Caco-2 (cell line): ENCODE results near the gene PLPP4. TPM values are rescaled to one million over a fixed set of nuclear protein-coding genes. Genes with fewer than 3 reads are reported as not detected.

Experiments
- BruUV-seq: library from RNA; stranded (reverse); fragments of 400-500 nt; replicated peaks from 2 replicates; lab custom pipeline; 2021; lab: Mats Ljungman, UMichigan
- CTCF ChIA-PET: fragments of 300-600 bp; sonication (Branson Sonifier 250); formaldehyde crosslinking; loops from one replicate; lab custom pipeline; 2022; ENCODE audit warnings: antibody characterized with exemption; lab: Charles Lee
- POLR2A ChIA-PET: fragments of 300-600 bp; sonication (Branson Sonifier 250); formaldehyde crosslinking; loops from one replicate; lab custom pipeline; 2022; ENCODE audit warnings: antibody characterized with exemption; lab: Charles Lee
- DNase-seq, 2 experiments: peaks; one replicate each; pipeline versions ENCODE4 v3.0.0 to v3.0.0-alpha.2; 2020 to 2022
- H3K27me3 ChIP-seq: replicated peaks from 2 replicates; pipeline ENCODE4 v1.6.0; 2011; ENCODE audit warnings: low read length; ENCODE audit not compliant: control insufficient read depth, insufficient read depth
- H3K36me3 ChIP-seq: 2 replicates; pipeline ENCODE4 v1.5.1; 2011; ENCODE audit warnings: low read length; ENCODE audit not compliant: control insufficient read depth, insufficient read depth
- H3K4me1 ChIP-seq: fragments of 250-450 bp; sonication (Bioruptor Pico); 2 replicates; pipeline ENCODE4 v1.5.1; 2020; ENCODE audit warnings: mild to moderate bottlenecking
- H3K4me3 ChIP-seq: 2 replicates; pipeline ENCODE4 v1.5.1; 2011; ENCODE audit warnings: low read depth, mild to moderate bottlenecking, control low read depth, low read length
- H3K9me3 ChIP-seq: fragments of 250-450 bp; sonication (Bioruptor Pico); 2 replicates; pipeline ENCODE4 v1.5.1; 2020; ENCODE audit warnings: mild to moderate bottlenecking, moderate library complexity
- H3K27ac Mint-ChIP-seq: one replicate; pipeline ENCODE4 v1.8.0; 2022; ENCODE audit warnings: mixed read lengths; ENCODE audit not compliant: unreplicated experiment
- H3K27me3 Mint-ChIP-seq: one replicate; pipeline ENCODE4 v1.8.0; 2022; ENCODE audit warnings: mixed read lengths; ENCODE audit not compliant: insufficient read depth, unreplicated experiment
- H3K36me3 Mint-ChIP-seq: one replicate; pipeline ENCODE4 v1.8.0; 2022; ENCODE audit warnings: mild to moderate bottlenecking, mixed read lengths; ENCODE audit not compliant: insufficient read depth, unreplicated experiment
- H3K4me1 Mint-ChIP-seq: one replicate; pipeline ENCODE4 v1.8.0; 2022; ENCODE audit warnings: low read depth, mixed read lengths; ENCODE audit not compliant: unreplicated experiment
- H3K4me3 Mint-ChIP-seq: one replicate; pipeline ENCODE4 v1.8.0; 2022; ENCODE audit warnings: mild to moderate bottlenecking, moderate library complexity, mixed read lengths; ENCODE audit not compliant: unreplicated experiment
- H3K9me3 Mint-ChIP-seq: one replicate; pipeline ENCODE4 v1.8.0; 2022; ENCODE audit warnings: mixed read lengths; ENCODE audit not compliant: unreplicated experiment
- CTCF ChIP-seq, 2 experiments: fragments of 200-600 bp in 1 of 2; IDR thresholded peaks; 1 replicate in 1 of 2; 2 replicates in 1 of 2; pipeline versions ENCODE4 v1.5.1 to v1.8.0; 2011 to 2022; ENCODE audit warnings: antibody characterized with exemption in 1 of 2, control low read depth in 1 of 2, inconsistent platforms in 1 of 2, low read depth in 1 of 2, low read length in 1 of 2, mild to moderate bottlenecking in 1 of 2, moderate library complexity in 1 of 2; ENCODE audit not compliant: insufficient read depth in 1 of 2, severe bottlenecking in 1 of 2, unreplicated experiment in 1 of 2
- intact Hi-C: fragments of 100-400 bp; cut with micrococcal nuclease; formaldehyde crosslinking; loops from one replicate; pipeline ENCODE4 v1.10.0; 2022; ENCODE audit not compliant: unreplicated experiment
- total RNA-seq: library from RNA; stranded (reverse); gene quantifications from 2 replicates; pipeline ENCODE4 v1.2.3, GENCODE V29; 2022

PLPP4 gene
- total RNA-seq, 1 experiment from 2014 or later = 0.61 TPM

GRCh38 chr10:120583424-120584108 is 126.5 kb downstream of the PLPP4 start:
- CTCF ChIA-PET = no interaction called here
- DNase-seq = no peak
- Mint-ChIP-seq H3K4me3 (no peak overlapping the region), H3K36me3 (no peaks in the 10 kb centered on the region), H3K27me3 (peaks cover 14% of the 10 kb centered on the region), H3K9me3 (peaks cover 15% of the 10 kb centered on the region), H3K27ac (no peak overlapping the region), H3K4me1 (peaks cover 15% of the 10 kb centered on the region)
- Histone ChIP-seq H3K9me3 (no peaks in the 10 kb centered on the region), H3K4me1 (peaks cover 5% of the 10 kb centered on the region; the same call in 1 of the 2 replicates), H3K36me3 (no peaks in the 10 kb centered on the region), H3K4me3 (no peak overlapping the region), H3K27me3 (no peaks in the 10 kb centered on the region)
- intact Hi-C loops = no loop called here
- POLR2A ChIA-PET = no interaction called here
- BruUV-seq = no TSS peak
- no peak for TF ChIP-seq CTCF (IDR thresholded peaks at IDR 0.05; ENCODE audit: insufficient read depth in 1 of 2, low read depth in 1 of 2, low read length in 1 of 2, severe bottlenecking in 1 of 2, unreplicated experiment in 1 of 2)

DNA sequence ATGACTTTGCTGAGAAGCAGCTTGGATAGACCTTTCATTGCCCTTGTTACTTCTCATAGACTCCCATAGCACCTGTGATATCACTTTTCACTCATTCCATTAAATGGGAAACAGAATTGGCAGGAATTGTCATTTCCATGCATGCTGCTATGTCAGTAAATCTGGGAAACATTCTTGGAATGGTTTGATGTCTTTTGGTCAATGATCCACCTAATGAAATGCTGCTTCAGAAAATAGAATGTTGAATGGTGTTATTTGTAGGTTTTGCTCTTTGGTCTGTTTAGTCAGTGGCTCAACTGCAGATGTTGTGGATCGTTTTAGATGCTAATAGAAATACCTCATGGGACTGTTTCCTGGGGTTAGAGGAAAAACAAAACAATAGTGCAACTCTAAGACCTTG is 127.8 kb downstream of the PLPP4 start:
- no peak for TF ChIP-seq CTCF (IDR thresholded peaks at IDR 0.05; ENCODE audit: insufficient read depth in 1 of 2, low read depth in 1 of 2, low read length in 1 of 2, severe bottlenecking in 1 of 2, unreplicated experiment in 1 of 2)
- Histone ChIP-seq H3K27me3 (no peaks in the 10 kb centered on the region), H3K4me1 (peaks cover 5% of the 10 kb centered on the region; the same call in 1 of the 2 replicates), H3K36me3 (no peaks in the 10 kb centered on the region), H3K9me3 (no peaks in the 10 kb centered on the region), H3K4me3 (no peak overlapping the region)
- intact Hi-C loops = no loop called here
- no peak overlapping the region for H3K4me3 Mint-ChIP-seq
- no peak overlapping the region for H3K27ac Mint-ChIP-seq
- no peak for DNase-seq
- BruUV-seq = no TSS peak
- POLR2A ChIA-PET = no interaction called here
- H3K36me3 Mint-ChIP-seq = no peaks in the 10 kb centered on the region
- H3K9me3 Mint-ChIP-seq = peaks cover 15% of the 10 kb centered on the region
- peaks cover 14% of the 10 kb centered on the region for H3K27me3 Mint-ChIP-seq
- CTCF ChIA-PET = interaction anchor here (0.6 kb wide), 1 partner anchor 780 kb away, joined by 3 read pairs; no protein-coding TSS in a partner anchor
- peaks cover 15% of the 10 kb centered on the region for H3K4me1 Mint-ChIP-seq

DNA sequence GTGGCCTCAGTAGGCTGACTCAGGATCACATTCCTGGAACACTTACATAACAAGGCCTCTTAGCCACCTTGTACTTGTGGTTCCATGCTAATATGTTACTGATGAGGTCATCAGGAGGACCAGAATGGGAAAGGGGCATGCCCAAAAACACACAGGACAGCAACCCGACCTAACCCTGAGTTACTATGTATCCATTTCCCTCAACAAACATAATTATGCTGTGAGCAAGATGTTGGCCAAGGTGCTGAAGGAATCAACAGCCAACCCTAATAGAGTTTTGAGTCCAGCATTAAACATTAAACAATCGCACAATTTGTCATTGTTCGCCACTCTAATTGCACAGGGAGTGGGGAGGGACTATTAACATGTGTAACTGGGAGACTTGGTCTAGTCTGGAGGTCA is 129.4 kb downstream of the PLPP4 start:
- intact Hi-C loops = no loop called here
- CTCF ChIA-PET = no interaction called here
- POLR2A ChIA-PET = no interaction called here

More for the DNA sequence above, 129.4 kb downstream of the PLPP4 start:
- H3K36me3 ChIP-seq = no peaks in the 10 kb centered on the region
- Mint-ChIP-seq H3K36me3 (no peaks in the 10 kb centered on the region), H3K27me3 (peaks cover 18% of the 10 kb centered on the region), H3K4me1 (peaks cover 4% of the 10 kb centered on the region), H3K27ac (no peak overlapping the region), H3K9me3 (peaks cover 5% of the 10 kb centered on the region), H3K4me3 (no peak overlapping the region)
- no peak for DNase-seq
- H3K9me3 ChIP-seq = no peaks in the 10 kb centered on the region
- H3K4me3 ChIP-seq = no peak overlapping the region
- H3K27me3 ChIP-seq = no peaks in the 10 kb centered on the region
- no peak for TF ChIP-seq CTCF (IDR thresholded peaks at IDR 0.05; ENCODE audit: insufficient read depth in 1 of 2, low read depth in 1 of 2, low read length in 1 of 2, severe bottlenecking in 1 of 2, unreplicated experiment in 1 of 2)
- BruUV-seq = no TSS peak
- no peaks in the 10 kb centered on the region for H3K4me1 ChIP-seq
